ENCODE measurements around the gene KRTAP10-5.

KRTAP10-5 gene

GRCh38 chr21:44533891-44534627 is 46.3 kb downstream of the KRTAP10-5 start:
- no peak for TF ChIP-seq CTCF (IDR thresholded peaks at IDR 0.05; ENCODE audit: control insufficient read depth, extremely low read depth, insufficient read depth)

DNA sequence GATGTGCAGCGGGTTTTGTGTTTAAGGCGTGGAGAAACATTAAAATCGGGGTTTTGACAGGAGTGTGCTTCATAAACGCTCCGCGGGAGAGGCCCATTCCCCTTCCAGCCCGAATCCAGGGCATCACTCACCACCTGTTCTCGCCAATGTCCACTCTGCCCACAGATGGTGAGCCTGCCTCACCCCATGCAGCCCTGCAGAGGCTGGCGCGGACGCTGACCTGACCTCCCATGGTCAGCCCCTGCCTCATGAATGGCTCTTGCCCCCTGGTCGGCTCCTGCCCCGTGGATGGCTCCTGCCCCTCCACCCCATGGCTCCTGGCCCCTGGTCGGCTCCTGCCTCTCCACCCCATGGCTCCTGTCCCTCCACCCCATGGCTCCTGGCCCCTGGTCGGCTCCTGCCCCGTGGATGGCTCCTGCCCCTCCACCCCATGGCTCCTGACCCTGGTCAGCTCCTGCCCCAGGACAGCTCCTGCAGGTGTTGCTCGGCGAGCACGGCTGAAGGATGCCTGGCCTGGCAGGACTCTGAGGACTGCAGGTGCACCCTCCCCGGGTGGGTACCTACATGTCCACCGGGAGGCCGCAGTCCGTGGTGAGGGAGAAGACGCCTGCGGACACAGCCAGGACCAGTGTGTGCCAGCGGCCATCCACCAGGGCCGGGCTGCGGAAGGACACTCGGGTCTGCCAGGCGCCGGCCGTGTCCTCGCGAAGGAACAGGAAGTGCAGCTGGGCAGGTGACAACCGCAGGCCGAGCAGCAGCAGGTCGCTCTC is 47.1 kb downstream of the KRTAP10-5 start:
- H3K4me3 ChIP-seq (ENCODE audit: low read depth, low read length), result no peak overlapping the region
- no peak for DNase-seq (ENCODE audit: low read depth)
- TF ChIP-seq CTCF (IDR thresholded peaks at IDR 0.05; ENCODE audit: control insufficient read depth, extremely low read depth, insufficient read depth), result no peak

More at GRCh38 chr21:44533891-44534627, 46.3 kb downstream of the KRTAP10-5 start:
- no peak for DNase-seq (ENCODE audit: low read depth)
- no peak overlapping the region for H3K4me3 ChIP-seq (ENCODE audit: low read depth, low read length)

- no peak for TF ChIP-seq CTCF (IDR thresholded peaks at IDR 0.05; ENCODE audit: control insufficient read depth, extremely low read depth, insufficient read depth)
- no peak for DNase-seq (ENCODE audit: low read depth)
- no peak overlapping the region for H3K4me3 ChIP-seq (ENCODE audit: low read depth, low read length)
Observed at GRCh38 chr21:44532712-44533111, 47.7 kb downstream of the KRTAP10-5 start.

GRCh38 chr21:44531606-44532564 is 48.5 kb downstream of the KRTAP10-5 start:
- DNase-seq (ENCODE audit: low read depth), result no peak
- TF ChIP-seq CTCF (IDR thresholded peaks at IDR 0.05; ENCODE audit: control insufficient read depth, extremely low read depth, insufficient read depth), result no peak
- H3K4me3 ChIP-seq (ENCODE audit: low read depth, low read length), result no peak overlapping the region

DNA sequence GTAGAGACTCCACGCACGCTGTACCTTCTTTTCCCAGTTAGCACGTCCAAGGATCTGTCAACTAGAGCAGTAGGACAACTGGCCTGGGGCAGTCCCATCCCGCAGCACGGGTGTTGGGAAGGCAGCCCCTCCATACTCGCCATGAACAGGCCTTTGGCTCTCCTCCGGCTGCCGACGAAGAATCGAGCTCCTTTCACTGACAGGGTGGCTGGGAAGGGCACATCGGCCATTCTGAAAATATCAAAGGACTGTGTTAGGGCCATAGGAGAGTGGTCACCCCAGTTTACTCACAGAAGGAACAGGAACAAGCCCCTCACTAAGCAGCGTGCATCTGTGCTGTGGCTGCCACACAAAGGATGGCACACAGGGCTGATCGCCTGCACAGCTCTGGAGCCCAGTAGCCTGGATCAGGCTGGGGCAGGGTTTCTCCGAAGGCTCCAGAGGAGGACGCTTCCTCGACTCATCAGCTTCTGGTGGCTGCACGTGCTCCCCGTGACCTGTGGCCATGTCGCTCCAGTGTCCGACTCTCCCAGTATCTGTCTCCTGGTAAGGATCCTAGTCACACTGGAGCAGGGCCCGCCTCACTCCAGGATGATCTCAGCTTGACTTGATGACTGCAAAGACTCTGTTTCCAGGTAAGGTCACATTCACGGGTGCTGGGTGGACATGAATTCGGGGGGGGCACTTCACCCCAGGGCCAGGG is 49.4 kb downstream of the KRTAP10-5 start:
- no peak for DNase-seq (ENCODE audit: low read depth)
- no peak overlapping the region for H3K4me3 ChIP-seq (ENCODE audit: low read depth, low read length)
- no peak for TF ChIP-seq CTCF (IDR thresholded peaks at IDR 0.05; ENCODE audit: control insufficient read depth, extremely low read depth, insufficient read depth)

All from LNCaP clone FGC (cell line).